Renal cortical epithelial cell (primary cell): ENCODE results near the gene EIF4H. TPM values are rescaled to one million over a fixed set of nuclear protein-coding genes. Genes with fewer than 3 reads are reported as not detected.
"Not testable (repeated sequence)": the region's sequence is repeated elsewhere in the genome, so short reads cannot be mapped to it uniquely, and the experiment has no call there.

Experiments
- DNase-seq: peaks from one replicate; pipeline ENCODE4 v3.0.0-alpha.2; 2011; ENCODE audit warnings: low read depth
- total RNA-seq: library from RNA; depleted of rRNA; stranded (reverse); fragments of >200 nt; gene quantifications from 2 replicates; pipeline ENCODE4 v1.2.3, GENCODE V29; 2014

The EIF4H gene
- total RNA-seq, 1 donor from 2014 or later, result 332 TPM

DNA sequence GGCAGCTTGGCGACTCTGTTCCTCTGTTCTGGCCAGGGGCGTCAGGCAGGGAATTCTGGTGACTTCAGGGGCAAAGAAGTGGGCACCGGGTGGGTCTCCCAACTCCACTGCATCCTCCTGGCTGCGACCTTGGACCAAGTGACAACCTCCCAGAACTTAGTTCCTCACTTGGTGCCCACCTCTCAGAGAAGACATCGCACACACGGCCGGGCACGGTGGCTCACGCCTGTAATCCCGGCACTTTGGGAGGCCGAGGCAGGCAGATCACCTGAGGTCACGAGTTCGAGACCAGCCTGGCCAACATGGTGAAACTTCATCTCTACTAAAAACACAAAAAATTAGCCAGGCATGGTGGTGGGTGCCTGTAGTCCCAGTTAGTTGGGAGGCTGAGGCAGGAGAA is 50.8 kb downstream of the EIF4H start:
- DNase-seq, result not testable (repeated sequence)

DNA sequence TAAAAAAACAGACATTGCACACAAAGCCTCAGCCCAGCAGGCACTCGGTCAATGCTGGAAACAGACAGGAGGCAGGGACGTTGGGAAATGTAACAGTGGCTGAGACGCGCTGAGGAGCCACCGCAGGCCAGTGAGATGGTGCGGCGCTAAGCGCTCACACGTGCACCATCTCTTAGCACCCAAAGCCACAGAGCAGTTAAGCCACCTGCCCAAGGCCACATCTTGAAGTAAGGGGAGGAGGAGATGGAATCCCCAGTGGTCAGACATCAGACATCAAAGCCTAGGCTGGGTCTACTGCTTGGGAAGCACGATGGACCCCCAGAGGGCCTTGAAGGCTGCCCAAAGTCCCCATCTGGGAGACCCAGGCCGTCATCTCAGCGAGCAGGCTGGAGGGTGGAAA is 51.2 kb downstream of the EIF4H start:
- no peak for DNase-seq

DNA sequence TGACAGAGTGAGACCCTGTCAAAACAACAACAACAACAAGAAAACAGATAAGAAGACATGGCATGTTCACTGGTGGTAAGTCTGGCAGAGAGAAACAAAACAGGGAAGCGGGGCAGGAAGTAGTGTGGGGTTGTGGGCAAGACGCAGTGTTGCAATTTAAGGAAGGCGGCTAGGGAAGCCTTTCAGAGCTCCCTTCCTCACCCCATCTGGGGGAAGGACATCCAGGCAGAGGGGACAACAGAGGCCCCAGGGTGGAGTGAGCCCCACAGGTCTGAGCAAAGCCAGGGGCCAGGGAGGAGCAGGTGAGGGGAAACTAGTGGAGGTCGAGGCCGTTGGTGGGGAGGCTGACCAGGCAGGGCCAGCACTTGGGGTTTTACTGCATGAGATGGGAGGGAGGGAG is 52.5 kb downstream of the EIF4H start:
- no peak for DNase-seq

DNA sequence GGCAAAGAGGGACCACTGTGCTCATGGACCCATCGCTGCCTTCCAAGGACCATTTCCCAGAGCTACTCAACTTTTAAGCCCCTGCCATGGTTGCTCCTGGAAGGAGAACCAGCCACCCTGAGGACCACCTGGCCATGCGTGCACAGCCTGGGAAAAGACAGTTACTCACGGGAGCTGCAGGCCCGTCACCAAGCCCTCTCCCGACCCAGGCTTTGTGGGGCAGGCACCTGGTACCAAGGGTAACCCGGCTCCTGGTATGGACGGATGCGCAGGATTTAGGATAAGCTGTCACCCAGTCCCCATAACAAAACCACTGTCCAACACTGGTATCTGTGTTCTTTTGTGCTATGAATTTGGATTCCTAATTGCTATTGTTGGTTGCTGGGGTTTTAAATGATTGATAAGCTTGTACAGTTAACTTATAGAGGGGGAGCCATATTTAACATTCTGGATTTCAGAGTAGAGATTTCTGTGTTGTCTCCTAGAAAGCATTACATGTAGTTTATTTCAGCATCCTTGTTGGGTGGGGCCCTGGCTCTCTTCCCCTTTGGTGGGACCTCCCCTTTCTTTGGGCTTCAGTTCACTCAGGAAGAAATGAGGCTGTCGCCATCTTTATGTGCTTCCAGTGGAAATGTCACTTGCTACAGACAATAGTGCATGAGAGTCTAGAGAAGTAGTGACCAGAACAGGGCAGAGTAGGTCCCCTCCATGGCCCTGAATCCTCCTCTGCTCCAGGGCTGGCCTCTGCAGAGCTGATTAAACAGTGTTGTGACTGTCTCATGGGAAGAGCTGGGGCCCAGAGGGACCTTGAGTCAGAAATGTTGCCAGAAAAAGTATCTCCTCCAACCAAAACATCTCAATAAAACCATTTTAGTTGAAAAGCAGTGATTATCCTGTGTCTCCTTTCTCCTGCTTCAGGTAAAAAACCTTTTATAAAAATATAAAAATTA is 55.1 kb downstream of the EIF4H start:
- DNase-seq, result no peak

DNA sequence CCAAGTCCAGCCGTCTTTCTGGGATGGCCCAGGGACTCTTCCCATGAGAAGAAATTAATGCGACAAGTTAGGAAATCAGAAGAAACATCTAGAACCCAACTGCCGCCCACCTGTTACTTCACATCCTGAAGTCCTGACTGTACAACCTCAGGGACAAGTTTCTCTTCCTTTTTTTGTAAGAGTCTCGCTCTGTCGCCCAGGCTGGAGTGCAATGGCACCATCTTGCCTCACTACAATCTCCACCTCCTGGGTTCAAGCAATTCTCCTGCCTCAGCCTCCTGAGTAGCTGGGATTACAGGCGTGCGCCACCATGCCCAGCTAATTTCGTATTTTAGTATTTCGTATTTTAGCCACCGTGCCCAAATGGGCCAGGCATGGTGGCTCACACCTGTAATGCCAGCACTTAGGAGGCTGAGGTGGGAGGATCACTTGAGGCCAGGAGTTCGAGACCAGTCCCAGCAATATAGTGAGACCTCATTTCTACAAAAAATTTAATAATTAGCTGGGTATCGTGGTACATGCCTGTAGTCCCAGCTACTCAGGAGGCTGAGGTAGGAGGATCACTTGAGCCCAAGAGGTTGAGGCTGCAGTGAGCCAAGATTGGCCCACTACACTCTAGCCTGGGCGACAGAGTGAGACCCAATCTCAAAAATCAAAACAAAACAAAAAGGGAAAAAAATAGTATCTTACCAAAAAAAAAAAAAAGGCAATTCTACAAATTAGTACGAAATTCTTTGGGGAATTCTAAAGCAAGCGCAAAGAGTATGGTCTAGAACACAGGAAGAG is 56.5 kb downstream of the EIF4H start:
- no peak for DNase-seq

DNA sequence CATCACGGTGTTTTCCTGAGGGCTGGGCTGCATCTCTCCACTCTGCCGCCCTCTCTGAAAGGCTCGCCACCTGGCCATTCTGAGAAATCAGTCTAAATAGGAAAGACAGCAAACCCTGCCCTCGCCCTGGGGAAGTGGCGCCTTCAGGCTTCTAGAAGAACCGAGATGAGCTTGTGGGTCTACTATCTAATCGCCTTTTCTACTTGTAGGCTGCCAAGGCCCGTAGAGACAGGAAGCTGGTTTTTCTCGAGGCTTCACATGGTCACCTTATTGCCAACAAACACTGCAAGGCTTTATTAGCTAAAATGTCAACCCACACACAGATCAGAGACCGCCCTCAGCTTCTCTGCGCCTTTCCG is 57.1 kb downstream of the EIF4H start:
- no peak for DNase-seq

DNA sequence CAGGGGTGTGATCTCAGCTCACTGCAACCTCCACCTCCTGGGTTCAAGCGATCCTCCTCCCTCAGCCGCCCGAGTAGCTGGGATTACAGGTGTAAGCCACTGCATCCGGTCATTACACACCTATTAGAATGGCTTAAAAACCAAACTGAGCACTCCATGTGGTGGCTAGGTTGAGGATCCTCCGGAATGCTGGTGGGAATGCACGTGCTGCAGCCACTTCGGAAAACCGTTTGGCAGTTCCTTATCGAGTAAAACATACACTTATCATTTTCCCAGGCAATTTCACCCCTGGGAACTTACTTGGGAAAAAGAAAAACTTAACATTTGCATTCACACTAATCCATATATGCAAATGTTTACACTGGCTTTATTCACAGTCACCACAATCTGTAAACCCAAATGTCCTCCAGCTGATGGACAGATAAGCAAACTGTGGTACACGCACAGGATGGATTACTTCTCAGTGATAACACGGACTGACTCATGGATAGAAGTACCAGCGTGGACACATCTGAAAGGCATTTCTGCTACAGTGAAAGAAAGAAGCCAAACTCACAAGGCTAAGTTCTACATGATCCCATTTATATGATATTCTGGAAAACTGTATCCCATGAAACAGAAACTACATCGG is 59.6 kb downstream of the EIF4H start:
- DNase-seq, result no peak

DNA sequence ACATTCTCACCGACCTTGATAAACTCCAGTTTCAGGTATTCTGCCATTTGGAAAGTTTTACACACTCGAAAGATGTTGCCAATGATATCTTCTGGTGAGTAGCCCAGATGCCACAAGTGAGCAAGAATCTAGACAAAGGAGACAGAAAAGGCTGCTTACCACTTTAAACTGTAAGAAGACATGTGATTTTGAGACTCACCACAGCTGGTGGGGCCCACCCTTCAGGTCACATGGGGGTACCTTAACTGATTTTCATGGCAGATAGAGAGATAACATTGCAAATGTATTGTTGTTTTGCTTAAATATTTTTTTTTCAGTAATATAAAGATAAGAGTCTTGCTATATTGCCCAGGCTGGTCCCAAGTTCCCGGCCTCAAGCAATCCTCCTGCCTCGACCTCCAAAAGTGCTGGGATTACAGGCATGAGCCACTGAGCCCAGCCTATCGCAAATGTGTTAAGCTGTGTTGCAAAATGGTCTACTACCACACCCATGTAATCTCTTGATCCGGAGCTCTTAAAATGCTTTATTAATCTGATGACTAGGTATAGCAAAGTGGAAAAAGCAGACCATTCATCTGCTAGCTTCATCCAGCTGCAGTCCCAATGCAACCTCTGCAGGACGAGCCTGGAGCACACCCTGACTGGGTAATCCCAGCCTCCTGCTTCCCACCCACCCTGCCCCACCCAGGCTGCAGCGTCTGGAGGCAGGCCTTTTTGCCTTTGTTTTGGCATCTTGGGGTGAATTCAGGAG is 61.5 kb downstream of the EIF4H start:
- DNase-seq, result no peak

DNA sequence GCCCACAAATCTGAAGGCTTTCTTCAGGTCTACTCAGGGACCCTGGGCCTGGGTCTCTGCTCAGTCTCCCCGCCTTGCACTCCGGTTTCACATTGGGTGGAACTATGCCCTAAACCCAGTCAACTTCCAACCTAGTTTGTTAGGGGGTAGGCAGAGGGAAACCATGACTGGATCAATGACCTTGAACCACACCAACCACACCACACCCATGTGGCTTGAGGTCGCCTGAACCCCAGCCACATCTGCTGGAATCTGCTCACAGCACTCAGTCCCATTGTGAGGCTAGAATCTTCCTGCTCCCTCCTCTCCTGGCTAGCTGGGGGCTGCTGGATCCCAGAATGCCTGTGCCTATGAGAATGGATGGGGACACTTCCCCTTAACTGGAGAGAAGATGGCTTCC is 62.1 kb downstream of the EIF4H start:
- DNase-seq, result no peak

DNA sequence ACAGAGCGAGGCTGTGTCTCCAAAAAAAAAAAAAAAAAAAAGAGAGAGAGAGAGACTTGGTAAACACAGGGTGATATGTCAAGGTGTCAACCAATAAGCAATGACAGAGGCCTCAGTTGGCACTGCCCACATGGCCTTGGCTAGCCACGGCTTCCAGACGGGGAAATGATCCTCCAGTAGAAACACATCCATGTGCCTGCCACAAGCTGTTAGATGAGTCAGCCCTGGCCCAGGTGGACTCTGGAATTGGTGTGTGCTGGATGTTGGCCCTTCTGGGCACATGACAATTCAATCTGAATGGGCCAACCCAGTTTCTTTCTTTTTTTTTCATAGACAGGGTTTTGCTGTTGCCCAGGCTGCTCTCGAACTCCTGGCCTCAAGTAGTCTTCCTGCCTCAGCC is 66.3 kb downstream of the EIF4H start:
- no peak for DNase-seq

DNA sequence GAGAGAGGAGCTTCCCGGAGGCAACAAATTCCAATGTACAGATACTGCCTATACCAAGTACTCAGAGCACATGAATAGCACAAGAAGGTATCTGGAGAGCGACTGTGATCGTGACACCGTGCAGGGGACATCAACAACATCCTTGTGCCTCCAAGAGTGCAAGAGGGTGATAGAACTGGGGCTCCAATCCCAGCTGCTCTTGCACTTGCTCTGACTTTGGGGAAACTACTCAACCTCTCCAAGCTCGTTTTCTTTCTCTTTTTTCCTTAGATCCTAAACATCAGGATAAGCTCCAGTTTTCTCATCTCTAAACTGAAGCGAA is 67.9 kb downstream of the EIF4H start:
- DNase-seq, result no peak

DNA sequence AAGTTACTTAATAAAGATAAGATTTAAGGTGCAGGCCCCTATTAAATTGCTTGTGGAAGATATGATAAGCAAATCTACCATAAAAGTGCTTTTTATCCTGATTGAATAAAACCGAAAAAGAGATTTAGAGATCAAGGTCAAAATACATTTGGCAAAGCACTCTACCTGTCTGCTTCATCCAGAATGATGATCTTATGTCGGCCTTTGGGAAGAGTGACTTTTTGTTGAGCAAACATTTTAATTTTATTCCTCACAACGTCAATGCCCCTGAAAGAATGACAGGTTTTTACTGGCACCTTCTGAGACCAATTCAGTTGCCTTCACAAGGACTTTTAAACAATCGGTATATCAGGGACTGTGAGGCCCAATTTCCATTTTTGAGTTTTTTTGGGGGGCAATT is 72.3 kb downstream of the EIF4H start:
- DNase-seq, result no peak

Other genes starting within 250 kb of the EIF4H start
- 0.15 and 0.17 TPM in 2 replicates for gene ELN, start 146.2 kb upstream of the EIF4H start, total RNA-seq
- gene LIMK1, start 90.6 kb upstream of the EIF4H start, total RNA-seq, result 40.8 and 69.2 TPM in 2 replicates
- gene LAT2, start 35.6 kb downstream of the EIF4H start, total RNA-seq, result 0.35 and 1.0 TPM in 2 replicates
- 8.8 and 24.7 TPM in 2 replicates for gene RFC2, start 80.0 kb downstream of the EIF4H start, total RNA-seq
- gene CLIP2, start 115.1 kb downstream of the EIF4H start, total RNA-seq, result 23.6 and 44.9 TPM in 2 replicates